Testis (tissue), 2 donors: ENCODE results near the gene UTP11.

Source experiments
- CTCF ChIP-seq, 3 experiments: fragments of 450-650 bp in 2 of 3; fragments of 200-600 bp in 1 of 3; sonication (generic) in 1 of 3; IDR thresholded peaks; one replicate each; pipeline ENCODE4 v1.5.1; 2016 to 2019; ENCODE audit warnings: antibody characterized with exemption in 3 of 3, mild to moderate bottlenecking in 2 of 3, moderate library complexity in 1 of 3
- POLR2A ChIP-seq: fragments of 450-650 bp; IDR thresholded peaks from one replicate; pipeline ENCODE4 v1.6.1; 2017; ENCODE audit warnings: antibody characterized with exemption, mild to moderate bottlenecking, moderate library complexity

DNA sequence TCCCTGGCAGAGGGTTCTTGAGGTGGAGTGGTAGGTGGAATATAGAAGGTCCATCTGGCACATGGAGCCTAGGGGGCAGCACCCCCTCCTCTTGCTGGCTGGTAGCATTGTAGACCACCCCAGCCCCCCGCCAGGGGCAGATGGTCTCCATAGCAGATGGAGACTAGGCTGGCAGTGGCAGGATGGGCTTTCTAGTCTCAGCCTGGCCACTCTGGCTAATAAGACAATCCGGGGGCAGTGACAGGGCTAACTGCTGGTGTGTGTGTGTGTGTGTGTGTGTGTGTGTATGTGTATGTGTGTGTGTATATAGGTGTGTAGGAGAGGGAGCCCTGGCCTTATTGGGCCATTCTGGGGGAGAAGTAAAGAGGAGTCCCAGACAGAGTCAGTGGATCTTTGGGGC lies 16.1 kb downstream of the UTP11 start:
- TF ChIP-seq CTCF (IDR thresholded peaks at IDR 0.05) = no peak
- TF ChIP-seq POLR2A = no peak
